HG02759 (cell line): ENCODE data around the gene PDZD7.

ENCODE experiments used
- ATAC-seq: cut with Tn5 transposase; IDR thresholded peaks from one replicate; pipeline ENCODE4 v1.9.1; 2021; ENCODE audit warnings: mild to moderate bottlenecking, moderate library complexity; ENCODE audit not compliant: unreplicated experiment

Gene PDZD7

GRCh38 chr10:100969187-100970075 is 61.5 kb downstream of the PDZD7 start, which contains the start of gene SEMA4G:
TSS of gene SEMA4G (plus strand) at chr10:100969504. CDS start at chr10:100972913, 3,409 bp downstream.
- ATAC-seq = no peak

- no peak for ATAC-seq
Observed at GRCh38 chr10:100968863-100969186, 62.1 kb downstream of the PDZD7 start.

GRCh38 chr10:100968062-100968736 is 62.7 kb downstream of the PDZD7 start:
- no peak for ATAC-seq

- ATAC-seq = no peak
Observed at GRCh38 chr10:100967332-100967731, 63.6 kb downstream of the PDZD7 start.

- no peak for ATAC-seq
Observed at GRCh38 chr10:100966887-100967286, 64.0 kb downstream of the PDZD7 start.

- no peak for ATAC-seq
Observed at GRCh38 chr10:100965820-100966219, 65.1 kb downstream of the PDZD7 start.

- ATAC-seq = no peak
Observed at GRCh38 chr10:100963826-100964225, 67.1 kb downstream of the PDZD7 start.

GRCh38 chr10:100962351-100963080 is 68.4 kb downstream of the PDZD7 start:
- ATAC-seq = no peak

- ATAC-seq = no peak
Observed at GRCh38 chr10:100960251-100960650, 70.7 kb downstream of the PDZD7 start.
